AG04450 (cell line): ENCODE results near the gene AOAH. TPM values are rescaled to one million over a fixed set of nuclear protein-coding genes. Genes with fewer than 3 reads are reported as not detected.
A peak's percentile ranks its signal among the peaks of the same experiment; 100 is the strongest.

Experiments
- CTCF ChIA-PET: fragments of 300-600, 350-600 bp; formaldehyde crosslinking; extraction: SDS; loops from one replicate; lab custom pipeline; 2022; ENCODE audit warnings: antibody characterized with exemption, inconsistent platforms; lab: Charles Lee
- POLR2A ChIA-PET: fragments of 350-600 bp; formaldehyde crosslinking; extraction: SDS; loops from one replicate; lab custom pipeline; 2021; ENCODE audit warnings: antibody characterized with exemption, inconsistent platforms; lab: Yijun Ruan, JAX
- DNase-seq: peaks from one replicate; pipeline ENCODE4 v3.0.0-alpha.2; 2011; ENCODE audit warnings: low read depth, low spot score
- H3K27ac ChIP-seq: one replicate; pipeline ENCODE4 v1.5.1; 2012; ENCODE audit warnings: low read depth, low read length, control low read depth
- H3K27me3 ChIP-seq: one replicate; pipeline ENCODE4 v1.6.0; 2012; ENCODE audit warnings: low read length; ENCODE audit not compliant: control insufficient read depth, insufficient read depth
- H3K4me3 ChIP-seq: 2 replicates; pipeline ENCODE4 v1.5.1; 2011; ENCODE audit warnings: mild to moderate bottlenecking, low read depth, low read length, control low read depth
- H3K9me3 ChIP-seq: 2 replicates; pipeline ENCODE4 v1.5.1; 2012; ENCODE audit warnings: low read length; ENCODE audit not compliant: control insufficient read depth, insufficient read depth
- CTCF ChIP-seq: IDR thresholded peaks from 2 replicates; pipeline ENCODE4 v1.5.1; 2011; ENCODE audit warnings: low read depth, low read length, control low read depth, inconsistent platforms
- polyA plus RNA-seq: library from polyadenylated mRNA; depleted of rRNA; stranded (reverse); fragments of >200 nt; gene quantifications from 2 replicates; pipeline ENCODE4 v1.2.3, GENCODE V29; 2011

Gene AOAH
- polyA plus RNA-seq, 1 experiment, result not detected

GRCh38 chr7:36527549-36527913 lies 196.8 kb downstream of the AOAH start:
- H3K27me3 ChIP-seq, result no peaks in the 10 kb centered on the region
- no peaks in the 10 kb centered on the region for H3K9me3 ChIP-seq
- peak overlapping the region; percentile 2 for H3K27ac ChIP-seq
- ChIA-PET POLR2A (no interaction called here), CTCF (interaction anchor here (0.5 to 1.5 kb wide), 5 partner anchors 18 to 654 kb away, joined by 3 to 7 read pairs (median 4); no protein-coding TSS in a partner anchor)
- no peak for DNase-seq
- no peak for TF ChIP-seq CTCF
- H3K4me3 ChIP-seq, result no peak overlapping the region

DNA sequence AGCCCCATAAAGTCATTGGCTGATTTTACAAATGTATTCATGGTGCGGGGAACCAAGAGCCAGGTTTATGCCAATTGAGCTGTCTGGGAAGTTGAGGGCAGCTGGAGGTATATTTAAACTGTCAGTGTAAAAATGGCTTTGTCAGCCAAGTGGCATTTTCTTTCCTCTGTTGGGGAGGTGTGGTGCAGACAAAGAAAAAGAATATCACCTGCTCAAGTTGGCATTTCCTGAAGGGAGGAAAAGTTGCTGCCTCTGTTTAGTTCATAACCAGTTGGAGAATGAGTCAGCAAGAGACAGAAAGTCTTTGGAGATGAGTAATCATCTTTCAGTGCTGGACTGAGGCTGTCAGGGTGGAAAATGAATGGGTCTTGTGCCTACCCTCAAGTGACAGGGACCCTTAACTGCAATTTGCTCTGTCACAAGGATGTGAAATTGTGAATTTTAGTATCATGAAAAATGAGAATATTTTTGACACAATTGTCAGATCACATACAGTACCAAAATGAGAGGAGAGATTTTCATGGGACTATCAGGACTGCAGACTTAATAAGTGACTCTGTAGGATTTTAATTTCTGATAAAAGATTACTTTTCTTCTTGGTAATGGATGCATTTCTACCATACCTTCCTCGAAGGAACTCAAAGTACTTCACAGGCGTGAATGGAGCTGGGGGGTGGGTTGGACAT lies 197.3 kb downstream of the AOAH start:
- peaks cover 1% of the 10 kb centered on the region for H3K27me3 ChIP-seq
- peak; percentile 7 for DNase-seq
- no peak for TF ChIP-seq CTCF
- H3K27ac ChIP-seq, result peak overlapping the region; percentile 2
- POLR2A ChIA-PET, result no interaction called here
- H3K9me3 ChIP-seq, result no peaks in the 10 kb centered on the region
- CTCF ChIA-PET, result interaction anchor here (0.5 to 1.5 kb wide), 4 partner anchors 17 to 655 kb away, joined by 3 to 7 read pairs (median 4); no protein-coding TSS in a partner anchor
- H3K4me3 ChIP-seq, result no peak overlapping the region

DNA sequence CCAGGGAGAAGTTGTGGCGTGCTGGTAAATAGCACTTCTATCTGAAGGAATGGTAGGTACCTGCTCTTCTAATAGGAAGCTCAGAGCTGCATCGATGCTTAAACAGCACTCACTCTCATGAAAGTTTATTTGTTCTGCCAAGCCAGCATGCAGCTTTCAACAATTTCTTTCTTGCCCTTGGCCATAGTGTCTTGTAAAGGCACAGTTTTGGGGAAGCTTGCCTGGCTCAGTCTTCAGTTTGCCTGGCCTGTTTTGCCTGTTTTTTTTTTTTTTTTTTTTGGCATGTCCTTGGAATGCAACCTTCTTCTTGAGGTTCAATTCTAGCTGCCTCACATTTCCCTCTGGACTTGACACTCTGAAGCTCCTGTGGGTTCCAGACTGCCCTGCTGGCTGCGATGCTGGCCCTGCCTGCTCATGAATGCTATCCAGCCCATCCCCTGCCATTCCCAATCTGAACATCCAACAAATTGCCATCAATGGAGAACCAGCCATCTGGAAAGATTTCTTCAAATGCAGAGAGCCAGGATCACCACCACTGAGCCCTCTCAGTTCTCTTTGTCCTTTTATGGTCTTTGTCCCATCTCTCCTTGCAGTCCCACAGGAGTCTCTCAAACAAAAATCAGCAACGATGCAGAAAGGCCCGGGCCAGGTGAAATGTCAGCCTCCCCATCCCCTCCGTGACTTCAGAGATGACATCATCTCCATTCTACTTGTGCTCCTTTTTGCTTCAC lies 200.8 kb downstream of the AOAH start:
- no peak for DNase-seq
- no peak overlapping the region for H3K27ac ChIP-seq
- CTCF ChIA-PET, result interaction anchor here (0.6 to 1.9 kb wide), 2 partner anchors 114 to 146 kb away, joined by 4 to 5 read pairs; no protein-coding TSS in a partner anchor
- peaks cover 4% of the 10 kb centered on the region for H3K27me3 ChIP-seq
- H3K4me3 ChIP-seq, result no peak overlapping the region
- POLR2A ChIA-PET, result no interaction called here
- TF ChIP-seq CTCF, result no peak
- no peaks in the 10 kb centered on the region for H3K9me3 ChIP-seq

- H3K4me3 ChIP-seq, result no peak overlapping the region
- no peak overlapping the region for H3K27ac ChIP-seq
- H3K9me3 ChIP-seq, result no peaks in the 10 kb centered on the region
- ChIA-PET POLR2A (no interaction called here), CTCF (interaction anchor here (0.9 to 2.3 kb wide), 3 partner anchors 35 to 147 kb away, joined by 4 to 7 read pairs (median 5); no protein-coding TSS in a partner anchor)
- H3K27me3 ChIP-seq, result peaks cover 4% of the 10 kb centered on the region
- no peak for TF ChIP-seq CTCF
- DNase-seq, result no peak
These were observed 201.8 kb downstream of the AOAH start for GRCh38 chr7:36522453-36523007.

DNA sequence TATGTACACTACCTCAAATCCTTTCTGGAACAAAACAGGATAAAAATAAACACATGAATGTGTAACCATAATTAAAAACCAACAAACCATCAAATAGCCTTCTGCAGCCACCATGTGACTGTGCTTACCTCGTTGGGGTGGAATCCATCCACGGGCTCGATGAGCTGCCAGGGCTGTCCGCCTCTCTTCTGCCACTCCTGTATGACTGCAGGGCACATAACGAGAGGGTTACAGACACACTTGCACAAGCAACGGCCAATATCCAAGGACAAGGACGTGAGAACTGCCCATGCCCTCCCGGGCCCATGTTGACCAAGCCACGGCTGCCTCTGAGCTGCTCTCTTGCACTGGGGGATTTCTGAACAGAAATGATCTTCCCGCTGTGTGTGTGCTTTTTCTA lies 202.4 kb downstream of the AOAH start:
- peaks cover 4% of the 10 kb centered on the region for H3K27me3 ChIP-seq
- no peak overlapping the region for H3K4me3 ChIP-seq
- no peak overlapping the region for H3K27ac ChIP-seq
- H3K9me3 ChIP-seq, result no peaks in the 10 kb centered on the region
- no peak for DNase-seq
- ChIA-PET CTCF (interaction anchor here (0.9 to 2.3 kb wide), 3 partner anchors 34 to 148 kb away, joined by 4 to 7 read pairs (median 5); no protein-coding TSS in a partner anchor), POLR2A (no interaction called here)
- TF ChIP-seq CTCF, result no peak
